Stimulated activated CD4-positive, alpha-beta T cell treated with anti-CD3 and anti-CD28 coated beads, Interleukin-1b, Interleukin-23, amount 100 ng/mL, for 48 hours (primary cell): ENCODE data around the gene SCIMP.
"Not testable (repeated sequence)": the region's sequence is repeated elsewhere in the genome, so short reads cannot be mapped to it uniquely, and the experiment has no call there.

Experiments used
- DNase-seq: peaks from one replicate; pipeline ENCODE4 v3.0.0-alpha.2; 2020

The SCIMP gene

GRCh38 chr17:5183410-5183793 is 51.3 kb downstream of the SCIMP start:
- no peak for DNase-seq

GRCh38 chr17:5182597-5183409 is 51.9 kb downstream of the SCIMP start:
- DNase-seq = no peak

- no peak for DNase-seq
Measured at GRCh38 chr17:5181509-5182305, 53.0 kb downstream of the SCIMP start.

- no peak for DNase-seq
Measured at GRCh38 chr17:5179003-5179402, 55.7 kb downstream of the SCIMP start.

DNA sequence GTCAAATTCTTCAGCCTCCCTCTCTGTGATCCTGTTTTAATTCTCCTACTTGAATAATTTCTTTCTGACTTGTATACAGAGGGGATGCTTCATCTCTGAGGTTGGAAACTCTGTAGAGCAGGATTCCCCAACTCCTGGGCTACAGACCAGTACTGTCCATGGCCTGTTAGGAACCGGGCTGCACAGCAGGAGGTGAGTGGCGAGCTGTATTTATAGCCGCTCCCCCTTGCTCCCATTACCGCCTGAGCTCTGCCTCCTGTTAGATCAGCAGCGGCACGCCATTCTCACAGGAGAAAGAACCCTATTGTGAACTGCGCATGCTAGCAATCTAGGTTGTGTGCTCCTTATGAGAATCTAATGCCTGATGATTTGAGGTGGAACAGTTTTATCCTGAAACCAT is 59.6 kb downstream of the SCIMP start:
- DNase-seq = not testable (repeated sequence)

GRCh38 chr17:5165791-5166564 is 68.7 kb downstream of the SCIMP start:
- not testable (repeated sequence) for DNase-seq

- no peak for DNase-seq
Measured at GRCh38 chr17:5164436-5164835, 70.2 kb downstream of the SCIMP start.

GRCh38 chr17:5161793-5162192 is 72.9 kb downstream of the SCIMP start:
- DNase-seq = not testable (repeated sequence)

DNA sequence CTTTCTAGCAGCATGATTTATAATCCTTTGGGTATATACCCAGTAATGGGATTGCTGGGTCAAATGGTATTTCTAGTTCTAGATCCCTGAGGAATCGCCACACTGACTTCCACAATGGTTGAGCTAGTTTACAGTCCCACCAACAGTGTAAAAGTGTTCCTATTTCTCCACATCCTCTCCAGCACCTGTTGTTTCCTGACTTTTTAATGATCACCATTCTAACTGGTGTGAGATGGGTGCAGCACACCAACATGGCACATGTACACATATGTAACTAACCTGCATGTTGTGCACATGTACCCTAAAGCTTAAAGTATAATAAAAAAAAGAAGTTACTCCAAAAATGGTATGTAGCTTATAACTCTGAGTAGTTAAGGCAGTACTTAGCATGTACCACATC is 74.0 kb downstream of the SCIMP start:
- DNase-seq = not testable (repeated sequence)
